ENCODE data around the gene KLHL12.

DNA sequence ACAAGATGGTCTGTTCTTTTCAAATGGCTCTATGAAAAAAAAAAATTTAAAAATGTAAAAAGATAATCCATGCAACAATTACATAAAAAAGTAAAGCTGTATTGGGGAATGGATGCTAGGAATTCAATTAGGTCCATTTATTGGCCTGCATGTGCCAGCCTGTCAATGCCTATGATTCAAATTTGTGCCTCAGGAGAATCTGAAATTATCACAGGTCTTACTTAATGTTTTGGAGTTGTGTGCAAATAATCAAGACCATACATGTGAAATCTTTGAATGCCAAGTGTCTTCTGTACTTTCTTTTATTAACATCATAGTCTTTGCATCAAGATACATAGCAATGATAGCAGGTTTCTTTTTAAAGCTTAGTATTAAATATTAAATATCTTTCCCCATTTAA lies 13.5 kb upstream of the KLHL12 start:
- TF ChIP-seq, protein P1, sequence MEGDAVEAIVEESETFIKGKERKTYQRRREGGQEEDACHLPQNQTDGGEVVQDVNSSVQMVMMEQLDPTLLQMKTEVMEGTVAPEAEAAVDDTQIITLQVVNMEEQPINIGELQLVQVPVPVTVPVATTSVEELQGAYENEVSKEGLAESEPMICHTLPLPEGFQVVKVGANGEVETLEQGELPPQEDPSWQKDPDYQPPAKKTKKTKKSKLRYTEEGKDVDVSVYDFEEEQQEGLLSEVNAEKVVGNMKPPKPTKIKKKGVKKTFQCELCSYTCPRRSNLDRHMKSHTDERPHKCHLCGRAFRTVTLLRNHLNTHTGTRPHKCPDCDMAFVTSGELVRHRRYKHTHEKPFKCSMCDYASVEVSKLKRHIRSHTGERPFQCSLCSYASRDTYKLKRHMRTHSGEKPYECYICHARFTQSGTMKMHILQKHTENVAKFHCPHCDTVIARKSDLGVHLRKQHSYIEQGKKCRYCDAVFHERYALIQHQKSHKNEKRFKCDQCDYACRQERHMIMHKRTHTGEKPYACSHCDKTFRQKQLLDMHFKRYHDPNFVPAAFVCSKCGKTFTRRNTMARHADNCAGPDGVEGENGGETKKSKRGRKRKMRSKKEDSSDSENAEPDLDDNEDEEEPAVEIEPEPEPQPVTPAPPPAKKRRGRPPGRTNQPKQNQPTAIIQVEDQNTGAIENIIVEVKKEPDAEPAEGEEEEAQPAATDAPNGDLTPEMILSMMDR (IDR thresholded peaks at IDR 0.05): no peak
- TF ChIP-seq POLR2A (IDR thresholded peaks at IDR 0.05): no peak
- TF ChIP-seq POLR2AphosphoS5 (IDR thresholded peaks at IDR 0.05; ENCODE audit: insufficient read depth in 1 of 2, low read depth in 1 of 2): no peak
